ENCODE data around the gene CELA3A.
"Not testable (repeated sequence)": the region's sequence is repeated elsewhere in the genome, so short reads cannot be mapped to it uniquely, and the experiment has no call there.

GRCh38 chr1:21983539-21983938, 17.9 kb upstream of the CELA3A start:
- not testable (repeated sequence) for TF ChIP-seq CTCF (conservative IDR thresholded peaks at IDR 0.05; ENCODE audit: low read length); EZH2phosphoT487 (IDR thresholded peaks at IDR 0.05; ENCODE audit: borderline replicate concordance, low read depth, low read length)
